GM23338 (cell line): Measurements from ENCODE around the gene ZNF778.

ENCODE experiments used
- CREB1 ChIP-seq: fragments of 250-450 bp; sonication (Bioruptor Pico); IDR thresholded peaks from 2 replicates; pipeline ENCODE4 v1.5.0; 2020; ENCODE audit warnings: low read depth, mild to moderate bottlenecking, moderate library complexity
- EZH2 ChIP-seq: fragments of 200-600 bp; sonication (generic); IDR thresholded peaks from one replicate; pipeline ENCODE4 v1.8.0; 2017; ENCODE audit warnings: antibody characterized with exemption, mild to moderate bottlenecking, low read depth; ENCODE audit not compliant: unreplicated experiment
- EZH2phosphoT487 ChIP-seq: fragments of 200-600 bp; sonication (generic); IDR thresholded peaks from one replicate; pipeline ENCODE4 v1.8.1; 2018; ENCODE audit warnings: antibody characterized with exemption; ENCODE audit not compliant: unreplicated experiment
- JUNB ChIP-seq: IDR thresholded peaks from one replicate; pipeline ENCODE4 v1.6.1; 2016; ENCODE audit warnings: antibody characterized with exemption; ENCODE audit not compliant: unreplicated experiment
- NANOG ChIP-seq: IDR thresholded peaks from 2 replicates; pipeline ENCODE4 v1.6.1; 2016; ENCODE audit warnings: antibody characterized with exemption, borderline replicate concordance
- POLR2AphosphoS5 ChIP-seq: IDR thresholded peaks from 2 replicates; pipeline ENCODE4 v1.6.1; 2016; ENCODE audit warnings: antibody characterized with exemption, low read depth
- STAT1 ChIP-seq: IDR thresholded peaks from one replicate; pipeline ENCODE4 v1.6.1; 2016; ENCODE audit warnings: antibody characterized with exemption; ENCODE audit not compliant: unreplicated experiment
- ZNF114 ChIP-seq: fragments of 250-450 bp; sonication (Bioruptor Pico); IDR thresholded peaks from 2 replicates; pipeline ENCODE4 v1.5.0; 2020; ENCODE audit warnings: mild to moderate bottlenecking, moderate library complexity
- ZNF331 ChIP-seq: fragments of 250-450 bp; sonication (Bioruptor Pico); IDR thresholded peaks from 2 replicates; pipeline ENCODE4 v1.5.0; 2020; ENCODE audit warnings: low read depth, mild to moderate bottlenecking, moderate library complexity
- ZNF462 ChIP-seq: fragments of 250-450 bp; sonication (Bioruptor Pico); IDR thresholded peaks from 2 replicates; pipeline ENCODE4 v1.5.0; 2020; ENCODE audit warnings: mild to moderate bottlenecking, moderate library complexity
- TF ChIP-seq, protein P1 (sequence below), 2 experiments: fragments of 200-600 bp in 1 of 2; sonication (generic) in 1 of 2; conservative IDR thresholded peaks; 2 replicates each; pipeline versions ENCODE4 v1.5.1 to v1.6.1; 2016 to 2017; ENCODE audit warnings: antibody characterized with exemption in 2 of 2, low read depth in 2 of 2, mild to moderate bottlenecking in 2 of 2, moderate library complexity in 1 of 2
- TF ChIP-seq, protein P2 (sequence below): IDR thresholded peaks from one replicate; pipeline ENCODE4 v1.6.1; 2018; ENCODE audit warnings: antibody characterized with exemption; ENCODE audit not compliant: unreplicated experiment
- TF ChIP-seq, protein P3 (sequence below): IDR thresholded peaks from 2 replicates; pipeline ENCODE4 v1.6.1; 2016; ENCODE audit warnings: antibody characterized with exemption

DNA sequence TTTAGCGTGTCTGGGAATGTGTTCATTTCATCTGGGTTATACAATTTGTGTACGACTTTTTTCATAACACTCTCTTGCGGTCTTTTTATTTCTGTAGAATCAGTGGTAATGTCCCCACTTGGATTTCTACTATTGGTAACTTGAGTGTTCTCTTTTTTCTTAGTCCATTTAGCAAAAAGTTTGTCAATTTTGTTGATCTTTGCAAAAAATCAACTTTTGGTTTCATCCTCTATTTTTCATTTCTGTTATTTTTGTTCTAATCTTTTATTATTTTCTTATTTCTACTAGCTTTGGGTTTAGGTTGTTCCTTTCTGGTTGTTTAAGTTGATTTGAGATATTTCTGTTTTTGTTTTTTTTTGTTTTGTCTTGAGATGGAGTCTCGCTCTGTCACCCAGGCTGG lies 9.5 kb upstream of the ZNF778 start:
- TF ChIP-seq NANOG (no peak), EZH2 (no peak), ZNF462 (no peak), CREB1 (no peak), EZH2phosphoT487 (no peak), JUNB (no peak), ZNF114 (CRISPR knock-in tag) (no peak), POLR2AphosphoS5 (no peak), STAT1 (no peak), ZNF331 (CRISPR knock-in tag) (no peak)
- TF ChIP-seq, protein P1, sequence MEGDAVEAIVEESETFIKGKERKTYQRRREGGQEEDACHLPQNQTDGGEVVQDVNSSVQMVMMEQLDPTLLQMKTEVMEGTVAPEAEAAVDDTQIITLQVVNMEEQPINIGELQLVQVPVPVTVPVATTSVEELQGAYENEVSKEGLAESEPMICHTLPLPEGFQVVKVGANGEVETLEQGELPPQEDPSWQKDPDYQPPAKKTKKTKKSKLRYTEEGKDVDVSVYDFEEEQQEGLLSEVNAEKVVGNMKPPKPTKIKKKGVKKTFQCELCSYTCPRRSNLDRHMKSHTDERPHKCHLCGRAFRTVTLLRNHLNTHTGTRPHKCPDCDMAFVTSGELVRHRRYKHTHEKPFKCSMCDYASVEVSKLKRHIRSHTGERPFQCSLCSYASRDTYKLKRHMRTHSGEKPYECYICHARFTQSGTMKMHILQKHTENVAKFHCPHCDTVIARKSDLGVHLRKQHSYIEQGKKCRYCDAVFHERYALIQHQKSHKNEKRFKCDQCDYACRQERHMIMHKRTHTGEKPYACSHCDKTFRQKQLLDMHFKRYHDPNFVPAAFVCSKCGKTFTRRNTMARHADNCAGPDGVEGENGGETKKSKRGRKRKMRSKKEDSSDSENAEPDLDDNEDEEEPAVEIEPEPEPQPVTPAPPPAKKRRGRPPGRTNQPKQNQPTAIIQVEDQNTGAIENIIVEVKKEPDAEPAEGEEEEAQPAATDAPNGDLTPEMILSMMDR (conservative IDR thresholded peaks at IDR 0.05; ENCODE audit: low read depth in 2 of 2) = no peak
- TF ChIP-seq, protein P2, sequence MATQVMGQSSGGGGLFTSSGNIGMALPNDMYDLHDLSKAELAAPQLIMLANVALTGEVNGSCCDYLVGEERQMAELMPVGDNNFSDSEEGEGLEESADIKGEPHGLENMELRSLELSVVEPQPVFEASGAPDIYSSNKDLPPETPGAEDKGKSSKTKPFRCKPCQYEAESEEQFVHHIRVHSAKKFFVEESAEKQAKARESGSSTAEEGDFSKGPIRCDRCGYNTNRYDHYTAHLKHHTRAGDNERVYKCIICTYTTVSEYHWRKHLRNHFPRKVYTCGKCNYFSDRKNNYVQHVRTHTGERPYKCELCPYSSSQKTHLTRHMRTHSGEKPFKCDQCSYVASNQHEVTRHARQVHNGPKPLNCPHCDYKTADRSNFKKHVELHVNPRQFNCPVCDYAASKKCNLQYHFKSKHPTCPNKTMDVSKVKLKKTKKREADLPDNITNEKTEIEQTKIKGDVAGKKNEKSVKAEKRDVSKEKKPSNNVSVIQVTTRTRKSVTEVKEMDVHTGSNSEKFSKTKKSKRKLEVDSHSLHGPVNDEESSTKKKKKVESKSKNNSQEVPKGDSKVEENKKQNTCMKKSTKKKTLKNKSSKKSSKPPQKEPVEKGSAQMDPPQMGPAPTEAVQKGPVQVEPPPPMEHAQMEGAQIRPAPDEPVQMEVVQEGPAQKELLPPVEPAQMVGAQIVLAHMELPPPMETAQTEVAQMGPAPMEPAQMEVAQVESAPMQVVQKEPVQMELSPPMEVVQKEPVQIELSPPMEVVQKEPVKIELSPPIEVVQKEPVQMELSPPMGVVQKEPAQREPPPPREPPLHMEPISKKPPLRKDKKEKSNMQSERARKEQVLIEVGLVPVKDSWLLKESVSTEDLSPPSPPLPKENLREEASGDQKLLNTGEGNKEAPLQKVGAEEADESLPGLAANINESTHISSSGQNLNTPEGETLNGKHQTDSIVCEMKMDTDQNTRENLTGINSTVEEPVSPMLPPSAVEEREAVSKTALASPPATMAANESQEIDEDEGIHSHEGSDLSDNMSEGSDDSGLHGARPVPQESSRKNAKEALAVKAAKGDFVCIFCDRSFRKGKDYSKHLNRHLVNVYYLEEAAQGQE = no peak
- TF ChIP-seq, protein P3, sequence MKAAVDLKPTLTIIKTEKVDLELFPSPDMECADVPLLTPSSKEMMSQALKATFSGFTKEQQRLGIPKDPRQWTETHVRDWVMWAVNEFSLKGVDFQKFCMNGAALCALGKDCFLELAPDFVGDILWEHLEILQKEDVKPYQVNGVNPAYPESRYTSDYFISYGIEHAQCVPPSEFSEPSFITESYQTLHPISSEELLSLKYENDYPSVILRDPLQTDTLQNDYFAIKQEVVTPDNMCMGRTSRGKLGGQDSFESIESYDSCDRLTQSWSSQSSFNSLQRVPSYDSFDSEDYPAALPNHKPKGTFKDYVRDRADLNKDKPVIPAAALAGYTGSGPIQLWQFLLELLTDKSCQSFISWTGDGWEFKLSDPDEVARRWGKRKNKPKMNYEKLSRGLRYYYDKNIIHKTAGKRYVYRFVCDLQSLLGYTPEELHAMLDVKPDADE = no peak
